Measurements from ENCODE around the gene KRT9.

KRT9 gene

DNA sequence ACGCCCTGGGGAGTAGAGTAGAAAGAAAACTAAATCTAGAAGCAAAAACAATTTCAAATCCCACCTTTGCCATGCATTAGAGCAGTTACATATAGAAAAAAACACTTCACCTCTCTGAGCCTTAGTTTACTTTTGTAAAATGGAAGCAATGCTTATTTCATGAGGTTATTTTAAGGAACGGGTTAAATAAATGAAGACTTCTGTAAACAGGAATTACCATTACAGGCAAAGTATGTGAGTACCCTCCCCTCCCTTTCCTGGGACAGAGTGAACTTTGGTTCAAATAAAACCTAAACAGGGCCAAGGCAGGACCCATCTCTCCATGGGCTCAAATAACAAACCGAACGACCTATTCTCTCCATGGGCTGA lies 48.6 kb downstream of the KRT9 start:
- no peak for DNase-seq

GRCh38 chr17:41522301-41523224 lies 49.3 kb downstream of the KRT9 start:
- no peak for DNase-seq

GRCh38 chr17:41521574-41522261 lies 50.1 kb downstream of the KRT9 start:
- no peak for DNase-seq

DNA sequence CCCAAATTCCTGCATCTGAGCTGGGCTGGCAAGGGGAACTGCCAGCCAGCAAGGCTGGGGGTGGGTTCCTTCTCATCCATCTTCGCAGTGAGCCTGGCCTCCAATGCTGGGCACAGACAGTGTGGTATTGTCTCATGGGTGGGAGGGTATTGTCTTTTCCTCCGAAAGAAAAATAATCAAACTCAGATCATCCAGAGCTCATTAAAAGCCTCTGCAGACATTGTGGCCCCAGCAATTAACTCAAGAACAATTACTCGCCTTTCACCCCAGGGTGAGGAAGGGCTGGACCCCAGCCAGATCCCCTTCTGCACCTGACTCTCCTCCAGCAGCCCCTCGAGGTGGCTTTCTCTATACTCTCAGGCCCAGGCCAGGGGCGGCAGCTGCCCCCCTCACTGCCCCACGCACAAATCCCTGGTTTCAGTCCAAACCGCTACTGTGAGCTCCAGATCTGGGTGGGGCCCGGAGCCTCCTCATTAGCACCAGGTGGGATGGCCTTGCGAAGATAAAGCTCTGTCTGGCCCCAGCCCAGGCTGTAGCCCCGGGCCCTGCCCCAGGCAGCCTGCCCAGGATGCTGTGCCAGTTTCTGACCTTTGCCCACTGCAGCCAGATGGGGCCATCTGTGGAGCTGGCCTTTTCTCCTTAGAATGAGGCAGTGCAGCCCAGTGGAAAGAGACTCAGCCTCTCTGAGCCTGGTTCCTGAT lies 50.9 kb downstream of the KRT9 start:
- DNase-seq, result peak; percentile 70

DNA sequence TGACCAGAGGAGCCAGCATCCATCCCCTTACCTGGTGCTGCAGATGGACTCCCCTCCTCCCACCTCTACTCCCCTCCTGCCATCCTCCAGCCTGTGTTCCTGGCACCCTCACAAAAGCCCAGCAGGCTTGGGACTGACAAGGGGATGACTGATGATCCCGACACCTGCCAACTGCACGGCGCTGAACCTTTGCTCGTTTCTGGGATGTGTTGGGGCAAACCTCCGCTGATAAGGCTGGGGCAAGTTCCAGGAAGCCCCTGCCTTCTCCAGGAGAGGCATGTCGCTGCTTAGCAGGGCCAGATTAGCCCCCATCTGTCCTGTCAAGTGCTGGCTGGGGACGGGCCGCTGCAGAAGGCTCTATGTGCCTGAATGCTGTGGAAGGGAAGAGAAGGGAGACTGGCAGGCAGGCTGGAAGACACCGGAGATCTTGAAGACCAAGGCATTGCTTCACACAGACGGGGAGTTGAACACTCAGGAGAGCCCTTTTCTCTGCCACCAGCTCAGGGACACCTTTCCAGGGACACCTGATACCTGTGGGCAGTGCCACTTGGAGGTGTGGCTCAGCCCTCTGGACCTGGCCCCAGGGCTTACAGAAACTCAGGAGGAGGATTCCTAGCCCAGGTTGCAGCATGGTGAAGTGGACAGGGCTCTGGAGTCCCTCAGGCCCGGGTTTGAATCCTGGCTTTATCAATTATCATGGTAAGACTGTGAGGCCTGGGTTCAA lies 52.2 kb downstream of the KRT9 start:
- peak; percentile 77 for DNase-seq

GRCh38 chr17:41518789-41519449 lies 52.9 kb downstream of the KRT9 start, which contains the start of gene KRT15:
Gene KRT15 (minus strand): TSS chr17:41518890. CDS start chr17:41518827, 63 bp downstream.
- peak; percentile 39 for DNase-seq

GRCh38 chr17:41518031-41518430 lies 53.8 kb downstream of the KRT9 start:
- no peak for DNase-seq

DNA sequence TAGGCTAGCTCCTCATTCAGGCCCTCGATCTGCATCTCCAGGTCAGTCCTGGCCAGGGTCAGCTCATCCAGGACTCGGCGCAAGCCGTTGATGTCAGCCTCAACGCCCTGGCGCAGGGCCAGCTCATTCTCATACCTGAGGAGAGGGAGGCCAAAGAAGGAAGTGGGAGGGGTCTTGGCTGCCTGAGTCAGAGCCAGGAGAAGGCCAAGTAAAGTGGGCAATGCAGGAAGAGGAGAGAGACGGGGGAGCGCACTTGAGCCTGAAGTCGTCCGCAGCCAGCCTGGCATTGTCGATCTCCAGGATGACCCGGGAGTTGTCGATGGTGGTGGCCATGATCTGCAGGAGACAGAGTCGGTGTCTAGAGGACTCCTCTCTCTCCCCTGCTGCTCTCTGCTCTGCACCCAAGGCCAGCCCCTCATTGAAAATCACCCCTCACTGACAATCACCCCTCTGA lies 55.0 kb downstream of the KRT9 start:
- peak; percentile 26 for DNase-seq

GRCh38 chr17:41516147-41516829 lies 55.6 kb downstream of the KRT9 start:
- DNase-seq, result no peak

All from NCI-H2029 treated with DMSO at 0.1 percent for 48 hours (cell line).